Epithelial cell of alveolus of lung (primary cell): ENCODE results near the gene ARHGEF12. TPM values are rescaled to one million over a fixed set of nuclear protein-coding genes. Genes with fewer than 3 reads are reported as not detected.

ENCODE experiments used
- total RNA-seq: library from RNA; depleted of rRNA; stranded (reverse); fragments of >200 nt; gene quantifications from 2 replicates; pipeline ENCODE4 v1.2.1, GENCODE V29; 2015

ARHGEF12 gene, protein sequence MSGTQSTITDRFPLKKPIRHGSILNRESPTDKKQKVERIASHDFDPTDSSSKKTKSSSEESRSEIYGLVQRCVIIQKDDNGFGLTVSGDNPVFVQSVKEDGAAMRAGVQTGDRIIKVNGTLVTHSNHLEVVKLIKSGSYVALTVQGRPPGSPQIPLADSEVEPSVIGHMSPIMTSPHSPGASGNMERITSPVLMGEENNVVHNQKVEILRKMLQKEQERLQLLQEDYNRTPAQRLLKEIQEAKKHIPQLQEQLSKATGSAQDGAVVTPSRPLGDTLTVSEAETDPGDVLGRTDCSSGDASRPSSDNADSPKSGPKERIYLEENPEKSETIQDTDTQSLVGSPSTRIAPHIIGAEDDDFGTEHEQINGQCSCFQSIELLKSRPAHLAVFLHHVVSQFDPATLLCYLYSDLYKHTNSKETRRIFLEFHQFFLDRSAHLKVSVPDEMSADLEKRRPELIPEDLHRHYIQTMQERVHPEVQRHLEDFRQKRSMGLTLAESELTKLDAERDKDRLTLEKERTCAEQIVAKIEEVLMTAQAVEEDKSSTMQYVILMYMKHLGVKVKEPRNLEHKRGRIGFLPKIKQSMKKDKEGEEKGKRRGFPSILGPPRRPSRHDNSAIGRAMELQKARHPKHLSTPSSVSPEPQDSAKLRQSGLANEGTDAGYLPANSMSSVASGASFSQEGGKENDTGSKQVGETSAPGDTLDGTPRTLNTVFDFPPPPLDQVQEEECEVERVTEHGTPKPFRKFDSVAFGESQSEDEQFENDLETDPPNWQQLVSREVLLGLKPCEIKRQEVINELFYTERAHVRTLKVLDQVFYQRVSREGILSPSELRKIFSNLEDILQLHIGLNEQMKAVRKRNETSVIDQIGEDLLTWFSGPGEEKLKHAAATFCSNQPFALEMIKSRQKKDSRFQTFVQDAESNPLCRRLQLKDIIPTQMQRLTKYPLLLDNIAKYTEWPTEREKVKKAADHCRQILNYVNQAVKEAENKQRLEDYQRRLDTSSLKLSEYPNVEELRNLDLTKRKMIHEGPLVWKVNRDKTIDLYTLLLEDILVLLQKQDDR (N-terminal part only)
- 43.8 and 59.5 TPM in 2 replicates for total RNA-seq

DNA sequence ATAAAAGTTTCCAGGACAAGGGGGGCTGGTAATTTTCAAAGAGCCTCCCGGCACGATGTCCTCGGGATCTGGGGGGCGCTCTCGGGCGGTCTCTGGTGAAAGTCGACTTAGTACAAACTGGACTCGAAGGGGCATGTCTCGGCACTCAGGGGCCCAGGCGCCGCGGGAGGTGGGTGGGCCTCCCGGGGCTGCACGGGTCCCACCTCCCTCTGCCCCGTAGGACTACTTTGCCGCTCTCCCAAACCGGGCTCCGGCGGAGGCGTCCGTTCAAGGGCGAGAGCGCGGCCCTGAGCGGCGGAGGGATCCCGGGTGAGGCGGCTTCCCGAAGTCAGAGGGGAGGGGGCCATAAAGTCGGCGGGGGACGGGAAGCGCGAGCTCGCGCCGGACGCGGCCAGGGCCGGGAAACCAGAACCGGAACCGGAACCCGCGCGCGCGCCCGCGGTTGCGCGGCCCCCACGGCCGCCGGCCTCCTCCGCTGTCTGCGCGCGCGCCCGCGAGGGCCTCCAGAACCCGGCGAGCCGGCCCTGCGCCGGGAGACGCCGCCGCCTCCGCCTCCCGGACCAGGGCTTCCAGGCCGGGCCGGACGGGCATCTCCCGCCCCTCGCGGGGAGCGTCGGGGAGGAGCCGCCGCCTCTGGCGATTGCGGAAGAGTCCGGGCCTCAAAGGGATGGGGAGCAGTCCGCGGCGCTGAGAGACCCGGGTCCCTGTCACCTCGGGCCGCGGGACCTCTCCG lies at the start of gene ARHGEF12:
Gene ARHGEF12 (plus strand): TSS at position 506 of the 733 bp plus-strand sequence. CDS start 831 bp downstream, outside the sequence.

DNA sequence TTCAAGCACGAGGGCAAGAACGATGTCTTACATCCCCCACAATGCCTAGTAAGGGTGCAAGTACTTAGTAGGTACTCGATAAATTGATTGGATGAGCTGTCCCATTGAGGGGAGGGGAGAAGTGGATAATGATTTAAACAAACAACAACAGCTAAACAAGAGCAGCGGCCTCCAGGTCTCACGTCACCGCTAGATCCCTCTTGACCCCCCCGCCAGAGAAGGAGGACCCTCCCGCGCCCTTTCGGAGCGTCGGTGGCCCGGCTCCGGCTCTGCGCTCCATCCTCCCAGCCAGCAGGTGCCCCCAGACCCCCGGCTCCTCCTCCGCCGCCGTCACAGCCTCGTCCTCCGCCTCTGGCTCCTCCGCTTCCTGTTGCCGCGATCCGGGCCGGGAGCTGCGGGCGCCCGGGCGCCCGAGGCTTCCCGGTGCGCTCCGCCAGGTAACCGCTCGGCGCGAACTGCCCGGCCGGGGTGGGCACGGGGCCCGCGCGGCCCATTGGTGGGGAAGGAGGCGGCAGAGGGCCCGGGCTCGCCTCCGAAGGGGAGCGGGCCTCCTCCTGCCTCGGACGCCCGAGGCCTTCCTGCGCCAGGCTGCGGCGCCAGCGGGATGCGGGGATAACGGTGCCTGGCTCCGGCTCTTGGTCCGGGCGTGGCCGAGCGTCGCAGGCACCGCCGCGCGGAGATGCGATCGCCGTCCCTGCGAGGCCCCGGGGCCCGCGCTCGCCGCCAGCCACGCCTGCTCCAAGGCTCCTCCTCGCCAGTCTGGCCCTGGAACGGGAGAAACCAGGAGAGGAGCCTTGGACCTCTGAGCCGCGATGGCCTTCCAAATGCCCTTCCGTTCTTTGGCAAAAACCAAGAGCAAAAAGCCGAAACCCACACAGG lies 11.0 kb upstream of the ARHGEF12 start, which contains the start of gene TLCD5:
Gene TLCD5 (plus strand): TSS at position 368 of the 879 bp plus-strand sequence. CDS start 2,143 bp downstream, outside the sequence.

DNA sequence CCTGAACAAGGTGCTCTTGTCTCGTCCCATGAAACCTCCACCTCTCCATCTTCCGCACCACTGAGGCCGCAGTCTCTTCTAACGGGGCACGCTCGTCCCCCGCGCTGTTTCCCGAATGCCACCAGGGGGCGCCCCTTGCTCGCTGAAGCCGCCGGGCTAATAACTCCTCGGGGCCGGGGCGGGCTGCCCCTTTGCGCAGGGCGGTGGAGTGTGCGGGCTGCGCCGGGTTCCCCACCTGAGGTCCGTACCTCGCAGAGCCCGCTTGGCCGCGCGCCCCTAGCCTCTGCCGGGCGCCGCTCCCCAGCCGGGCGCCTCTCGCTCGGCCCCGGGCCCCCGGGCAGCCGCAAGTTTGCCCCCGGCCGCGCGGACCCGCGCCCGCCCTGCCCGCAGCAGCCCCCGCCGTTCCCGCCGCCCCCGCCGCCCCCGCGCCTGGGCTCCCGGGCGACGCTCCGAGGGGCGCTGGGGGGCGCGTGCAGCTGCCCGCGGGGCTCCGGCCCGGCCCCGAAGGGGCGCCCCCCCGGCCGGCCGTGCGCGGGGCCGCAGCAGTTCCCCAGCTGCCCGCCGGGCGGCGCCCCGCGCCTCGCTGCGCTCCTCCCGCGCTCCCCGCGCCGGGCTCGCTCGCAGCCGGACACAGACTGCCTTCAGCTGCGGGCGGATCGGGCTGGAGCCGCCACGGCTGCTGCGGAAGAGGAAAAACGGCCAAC lies 175.1 kb downstream of the ARHGEF12 start, which contains the start of gene GRIK4:
Gene GRIK4 (plus strand): TSS at position 633 of the 704 bp plus-strand sequence. CDS start 148,571 bp downstream, outside the sequence.

Other genes with a start within 250 kb of the ARHGEF12 start
- 0.13 TPM in 1 of 2 replicates, not detected in the other for gene TRIM29, start 198.3 kb upstream of the ARHGEF12 start, total RNA-seq
- gene OAF, start 125.4 kb upstream of the ARHGEF12 start, total RNA-seq, result 65.8 and 106 TPM in 2 replicates
- not detected in 2 replicates for gene POU2F3, start 96.3 kb upstream of the ARHGEF12 start, total RNA-seq
- 5.8 and 6.0 TPM in 2 replicates for gene TLCD5, start 11.1 kb upstream of the ARHGEF12 start, total RNA-seq
- 0.88 TPM in 1 of 2 replicates, not detected in the other for gene GRIK4, start 175.3 kb downstream of the ARHGEF12 start, total RNA-seq